ENCODE measurements around the gene PLPP2.

The PLPP2 gene

GRCh38 chr19:279656-280055 is 11.5 kb downstream of the PLPP2 start:
- Histone ChIP-seq H3K79me2 (ENCODE audit: insufficient read depth, low read depth) (no peaks in the 10 kb centered on the region), H3K4me2 (no peak overlapping the region), H3K4me3 (IDR thresholded peaks at IDR 0.05; ENCODE audit: insufficient read depth, low read depth, low read length) (no peak overlapping the region), H3K36me3 (ENCODE audit: insufficient read depth) (no peaks in the 10 kb centered on the region), H3K4me1 (ENCODE audit: low read depth, poor library complexity, severe bottlenecking) (no peaks in the 10 kb centered on the region), H2AFZ (ENCODE audit: low read depth) (no peak overlapping the region), H3K27me3 (ENCODE audit: insufficient read depth, low read depth) (peaks cover 29% of the 10 kb centered on the region; the same call in 1 of the 2 replicates), H3K9ac (no peak overlapping the region), H3K27ac (no peak overlapping the region), H4K20me1 (ENCODE audit: insufficient read depth) (no peaks in the 10 kb centered on the region)
- TF ChIP-seq CTCF (conservative IDR thresholded peaks at IDR 0.05; ENCODE audit: low read depth, low read length) = no peak

GRCh38 chr19:279231-279630 is 12.0 kb downstream of the PLPP2 start:
- Histone ChIP-seq H2AFZ (ENCODE audit: low read depth) (no peak overlapping the region), H3K27ac (no peak overlapping the region), H3K4me2 (no peak overlapping the region), H3K79me2 (ENCODE audit: insufficient read depth, low read depth) (no peaks in the 10 kb centered on the region), H3K36me3 (ENCODE audit: insufficient read depth) (no peaks in the 10 kb centered on the region), H4K20me1 (ENCODE audit: insufficient read depth) (no peaks in the 10 kb centered on the region), H3K9ac (no peak overlapping the region), H3K4me1 (ENCODE audit: low read depth, poor library complexity, severe bottlenecking) (no peaks in the 10 kb centered on the region), H3K27me3 (ENCODE audit: insufficient read depth, low read depth) (peaks cover 32% of the 10 kb centered on the region; the same call in 1 of the 2 replicates), H3K4me3 (IDR thresholded peaks at IDR 0.05; ENCODE audit: insufficient read depth, low read depth, low read length) (no peak overlapping the region)
- no peak for TF ChIP-seq CTCF (conservative IDR thresholded peaks at IDR 0.05; ENCODE audit: low read depth, low read length)

- Histone ChIP-seq H4K20me1 (ENCODE audit: insufficient read depth) (no peaks in the 10 kb centered on the region), H3K36me3 (ENCODE audit: insufficient read depth) (no peaks in the 10 kb centered on the region), H3K27me3 (ENCODE audit: insufficient read depth, low read depth) (peaks cover 45% of the 10 kb centered on the region; the same call in 1 of the 2 replicates), H3K4me1 (ENCODE audit: low read depth, poor library complexity, severe bottlenecking) (no peaks in the 10 kb centered on the region), H2AFZ (ENCODE audit: low read depth) (no peak overlapping the region), H3K9ac (no peak overlapping the region), H3K27ac (no peak overlapping the region), H3K4me3 (IDR thresholded peaks at IDR 0.05; ENCODE audit: insufficient read depth, low read depth, low read length) (no peak overlapping the region), H3K79me2 (ENCODE audit: insufficient read depth, low read depth) (no peaks in the 10 kb centered on the region), H3K4me2 (no peak overlapping the region)
- no peak for TF ChIP-seq CTCF (conservative IDR thresholded peaks at IDR 0.05; ENCODE audit: low read depth, low read length)
Measured at GRCh38 chr19:277581-278165, 13.5 kb downstream of the PLPP2 start.

- Histone ChIP-seq H3K27ac (no peak overlapping the region), H3K4me1 (ENCODE audit: low read depth, poor library complexity, severe bottlenecking) (no peaks in the 10 kb centered on the region), H3K9ac (no peak overlapping the region), H3K79me2 (ENCODE audit: insufficient read depth, low read depth) (no peaks in the 10 kb centered on the region), H3K36me3 (ENCODE audit: insufficient read depth) (no peaks in the 10 kb centered on the region), H3K27me3 (ENCODE audit: insufficient read depth, low read depth) (peaks cover 46% of the 10 kb centered on the region; the same call in 1 of the 2 replicates), H2AFZ (ENCODE audit: low read depth) (no peak overlapping the region), H3K4me3 (IDR thresholded peaks at IDR 0.05; ENCODE audit: insufficient read depth, low read depth, low read length) (no peak overlapping the region), H4K20me1 (ENCODE audit: insufficient read depth) (no peaks in the 10 kb centered on the region), H3K4me2 (no peak overlapping the region)
- no peak for TF ChIP-seq CTCF (conservative IDR thresholded peaks at IDR 0.05; ENCODE audit: low read depth, low read length)
Measured at GRCh38 chr19:277131-277530, 14.1 kb downstream of the PLPP2 start.
